ENCODE data around the gene IDI2.

DNA sequence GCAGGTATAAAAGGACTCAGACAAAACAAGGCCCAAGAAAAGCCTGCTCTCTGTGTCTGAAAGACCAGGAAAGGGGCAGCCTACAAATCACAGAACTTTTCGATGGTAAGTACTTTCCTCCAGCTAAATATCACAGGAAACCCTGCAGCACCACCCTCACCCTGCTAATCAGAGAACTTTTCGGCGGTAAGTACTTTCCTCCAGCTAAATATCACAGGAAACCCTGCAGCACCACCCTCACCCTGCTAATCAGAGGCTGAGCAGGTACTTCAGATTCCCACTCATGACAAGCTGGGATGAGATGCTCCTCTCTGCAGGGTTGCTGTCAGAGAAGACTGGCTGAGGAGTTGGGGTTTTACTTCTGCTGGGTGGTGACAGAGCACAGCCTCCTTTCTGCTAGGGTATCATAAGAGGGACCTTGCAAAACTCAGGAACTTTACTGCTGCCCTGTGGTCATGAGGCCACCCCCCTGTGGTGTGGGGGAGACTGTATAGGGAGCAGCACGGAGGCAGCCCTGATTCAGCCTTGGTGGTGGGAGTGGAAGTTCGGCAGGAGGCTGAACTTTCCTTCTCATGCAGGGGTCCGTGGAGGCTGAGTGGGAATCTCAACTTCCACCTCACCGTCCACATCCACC, 37.7 kb upstream of the IDI2 start:
- TF ChIP-seq, protein P1, sequence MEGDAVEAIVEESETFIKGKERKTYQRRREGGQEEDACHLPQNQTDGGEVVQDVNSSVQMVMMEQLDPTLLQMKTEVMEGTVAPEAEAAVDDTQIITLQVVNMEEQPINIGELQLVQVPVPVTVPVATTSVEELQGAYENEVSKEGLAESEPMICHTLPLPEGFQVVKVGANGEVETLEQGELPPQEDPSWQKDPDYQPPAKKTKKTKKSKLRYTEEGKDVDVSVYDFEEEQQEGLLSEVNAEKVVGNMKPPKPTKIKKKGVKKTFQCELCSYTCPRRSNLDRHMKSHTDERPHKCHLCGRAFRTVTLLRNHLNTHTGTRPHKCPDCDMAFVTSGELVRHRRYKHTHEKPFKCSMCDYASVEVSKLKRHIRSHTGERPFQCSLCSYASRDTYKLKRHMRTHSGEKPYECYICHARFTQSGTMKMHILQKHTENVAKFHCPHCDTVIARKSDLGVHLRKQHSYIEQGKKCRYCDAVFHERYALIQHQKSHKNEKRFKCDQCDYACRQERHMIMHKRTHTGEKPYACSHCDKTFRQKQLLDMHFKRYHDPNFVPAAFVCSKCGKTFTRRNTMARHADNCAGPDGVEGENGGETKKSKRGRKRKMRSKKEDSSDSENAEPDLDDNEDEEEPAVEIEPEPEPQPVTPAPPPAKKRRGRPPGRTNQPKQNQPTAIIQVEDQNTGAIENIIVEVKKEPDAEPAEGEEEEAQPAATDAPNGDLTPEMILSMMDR (IDR thresholded peaks at IDR 0.05) = no peak
- no peak for TF ChIP-seq EP300 (IDR thresholded peaks at IDR 0.05)

Data from tibial nerve (tissue), 4 donors.